ENCODE measurements around the gene CHN2. TPM values are rescaled to one million over a fixed set of nuclear protein-coding genes. Genes with fewer than 3 reads are reported as not detected.
"Not testable (repeated sequence)": the region's sequence is repeated elsewhere in the genome, so short reads cannot be mapped to it uniquely, and the experiment has no call there.

The CHN2 gene
- polyA plus RNA-seq, 12 donors = 10.0 to 19.2 (median 14.4) TPM; not detected in 1

GRCh38 chr7:29487424-29487823 is 292.8 kb downstream of the CHN2 start:
- no peak for DNase-seq

DNA sequence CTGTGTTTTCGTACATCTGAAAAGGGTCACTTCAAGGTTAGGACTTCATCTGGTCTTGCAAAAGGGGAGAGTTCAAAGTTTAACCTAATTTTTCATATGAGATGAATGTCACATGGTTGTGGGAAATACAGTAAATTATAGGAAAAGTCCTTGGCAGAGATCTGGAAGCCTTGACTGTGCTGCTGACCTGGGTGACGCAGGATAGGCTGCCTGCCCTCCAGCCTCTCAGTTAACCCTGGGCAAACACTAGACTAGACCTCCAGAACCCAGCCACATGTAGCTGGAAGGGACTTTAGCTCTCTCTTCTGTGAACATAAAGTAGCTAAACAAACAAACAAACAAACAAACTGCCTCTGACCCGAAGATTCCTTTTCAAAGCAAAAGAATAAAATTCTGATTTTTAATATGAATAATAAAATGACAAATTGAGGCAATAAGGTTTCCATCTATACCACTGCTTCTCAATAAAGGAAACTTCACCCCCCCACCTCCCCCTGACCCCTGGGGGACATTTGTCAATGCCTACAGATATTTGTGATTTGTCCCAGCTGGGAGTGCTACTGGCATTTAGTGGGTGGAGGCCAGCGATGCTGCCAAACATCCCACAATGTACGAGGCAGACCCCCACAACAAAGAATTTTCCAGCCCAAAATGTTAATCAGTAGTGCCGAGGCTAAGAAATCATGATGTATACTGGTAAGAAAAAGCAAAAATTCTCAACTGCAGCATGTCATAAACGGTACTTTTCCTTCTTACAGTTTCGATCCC is 293.8 kb downstream of the CHN2 start:
- no peak for DNase-seq

GRCh38 chr7:29488977-29489376 is 294.4 kb downstream of the CHN2 start:
- DNase-seq = no peak

GRCh38 chr7:29490094-29490607 is 295.6 kb downstream of the CHN2 start:
- DNase-seq = no peak

- DNase-seq = no peak
Measured at GRCh38 chr7:29494350-29494749, 299.8 kb downstream of the CHN2 start.

DNA sequence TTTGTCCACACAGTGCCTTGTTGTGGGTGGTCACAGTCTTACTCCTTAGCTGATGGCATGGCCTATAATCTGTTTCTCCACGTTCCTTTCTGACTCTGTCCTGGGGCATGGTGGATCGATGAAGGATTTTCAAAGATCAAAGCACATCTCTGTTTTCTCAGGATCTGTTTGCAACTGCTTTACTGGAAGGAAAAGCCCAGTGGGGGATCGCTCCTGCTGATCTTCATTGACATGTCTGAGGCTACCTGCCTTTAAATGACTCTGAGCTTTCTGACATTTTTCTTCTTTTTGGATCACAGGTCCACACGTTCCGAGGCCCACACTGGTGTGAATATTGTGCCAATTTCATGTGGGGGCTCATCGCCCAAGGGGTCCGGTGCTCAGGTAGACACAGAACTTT is 301.1 kb downstream of the CHN2 start:
- DNase-seq = no peak

DNA sequence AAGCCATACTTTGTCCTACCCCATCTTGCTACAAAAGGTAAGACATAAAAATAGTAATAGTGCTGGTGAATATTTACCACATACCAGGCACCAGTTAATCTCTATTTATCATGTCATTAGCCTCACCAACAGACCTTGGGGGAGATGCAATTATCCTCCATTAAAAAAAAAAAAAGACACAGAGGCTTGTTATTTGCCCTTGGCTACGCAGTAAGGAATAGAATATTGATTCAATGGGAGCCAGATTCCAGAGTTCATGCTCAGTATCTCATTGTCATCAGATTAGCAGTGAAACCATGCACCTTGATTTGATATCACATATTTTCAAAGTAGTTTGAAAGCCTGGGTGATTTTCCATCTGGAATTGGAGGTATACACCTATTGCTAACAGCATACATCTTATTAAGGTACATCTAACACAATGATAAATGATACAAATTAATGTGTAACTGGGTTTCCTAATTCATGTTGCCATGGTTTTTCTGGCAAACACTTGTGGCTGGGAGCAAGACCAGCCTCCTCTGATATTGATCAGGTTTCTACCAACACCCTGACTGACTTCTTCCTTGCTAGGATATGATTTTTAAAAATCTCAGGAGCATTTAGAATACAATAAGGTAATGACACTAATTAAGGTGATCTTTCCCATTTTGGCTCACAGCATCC is 301.9 kb downstream of the CHN2 start:
- no peak for DNase-seq

GRCh38 chr7:29499932-29500331 is 305.4 kb downstream of the CHN2 start:
- DNase-seq = no peak

- no peak for DNase-seq
Measured at GRCh38 chr7:29500719-29501118, 306.1 kb downstream of the CHN2 start.

- DNase-seq = no peak
Measured at GRCh38 chr7:29502133-29502532, 307.6 kb downstream of the CHN2 start.

DNA sequence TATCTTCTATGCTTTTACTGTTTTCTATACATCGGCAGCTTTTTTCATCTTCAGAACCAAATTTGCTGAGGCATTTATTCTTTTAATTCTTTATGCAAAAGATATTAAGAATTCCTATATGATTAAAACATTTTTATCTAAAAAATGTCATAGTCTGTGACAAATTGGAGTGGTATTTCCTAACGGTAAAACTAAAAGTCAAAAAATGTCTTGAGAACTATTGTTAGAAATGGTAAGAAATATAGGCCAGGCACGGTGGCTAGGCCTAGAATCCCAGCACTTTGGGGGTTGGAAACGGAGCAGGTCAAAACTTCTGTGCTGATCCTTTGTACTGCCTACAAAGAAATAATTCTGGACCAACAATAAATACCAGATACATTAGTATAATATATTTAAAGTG is 311.4 kb downstream of the CHN2 start:
- DNase-seq = no peak

GRCh38 chr7:29508608-29509007 is 314.0 kb downstream of the CHN2 start:
- DNase-seq = no peak

- DNase-seq = no peak
Measured at GRCh38 chr7:29510028-29510427, 315.5 kb downstream of the CHN2 start.

DNA sequence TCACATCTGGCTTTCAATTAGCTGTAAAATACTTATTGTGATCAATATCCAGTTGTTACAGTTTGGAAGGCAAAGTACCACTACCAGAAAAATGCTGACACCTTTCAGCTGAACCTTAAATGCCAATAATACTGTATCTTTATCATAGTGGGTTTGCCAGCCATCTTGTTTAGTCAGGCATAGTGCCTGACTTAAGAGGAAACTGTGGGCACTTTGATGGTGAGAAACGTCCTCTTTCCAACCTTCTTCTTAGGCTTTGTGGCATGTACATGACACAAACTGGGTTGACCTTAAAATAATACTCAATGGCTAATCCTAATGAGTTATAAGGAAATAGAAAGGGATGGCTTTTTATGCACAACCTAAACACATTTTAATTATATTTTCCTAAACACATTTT is 316.8 kb downstream of the CHN2 start:
- DNase-seq = no peak

- no peak for DNase-seq
Measured at GRCh38 chr7:29511851-29512250, 317.3 kb downstream of the CHN2 start.

- DNase-seq = no peak
Measured at GRCh38 chr7:29516491-29516890, 321.9 kb downstream of the CHN2 start.

DNA sequence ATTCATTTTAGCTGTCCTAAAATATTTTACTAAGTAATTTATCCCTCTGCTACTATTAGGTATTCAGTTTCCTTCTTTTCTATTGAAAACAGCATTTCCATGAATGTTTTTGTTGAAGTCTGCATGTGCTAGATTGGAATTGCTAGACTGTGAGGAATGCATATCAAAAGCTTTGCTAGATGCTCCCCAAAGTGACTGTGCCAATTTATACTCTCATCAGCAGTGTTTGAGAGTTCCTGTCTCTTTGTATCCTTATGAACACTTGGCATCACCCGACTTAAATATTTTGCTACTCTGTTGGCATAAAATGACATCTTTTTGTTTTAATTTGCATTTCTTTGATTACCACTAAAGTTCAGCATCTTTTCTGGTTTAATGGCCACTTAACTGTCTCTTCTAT is 324.0 kb downstream of the CHN2 start:
- no peak for DNase-seq

DNA sequence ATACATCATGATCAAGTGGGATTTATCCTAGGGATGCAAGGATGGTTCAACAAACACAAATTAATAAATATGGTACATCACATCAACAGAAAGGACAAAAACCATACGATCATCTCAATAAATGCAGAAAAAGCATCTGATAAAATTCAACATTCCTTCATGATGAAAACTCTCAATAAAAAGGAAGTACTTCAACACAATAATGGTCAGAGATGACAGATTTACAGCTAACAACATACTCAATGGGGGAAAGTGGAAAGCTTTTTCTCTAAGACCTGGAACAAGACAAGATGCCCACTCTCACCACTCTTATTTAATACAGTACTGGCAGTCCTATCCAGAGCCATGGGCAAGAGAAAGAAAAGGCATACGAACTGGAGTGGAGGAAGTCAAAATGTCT is 329.2 kb downstream of the CHN2 start:
- no peak for DNase-seq

- no peak for DNase-seq
Measured at GRCh38 chr7:29527505-29528108, 333.0 kb downstream of the CHN2 start.

GRCh38 chr7:29528526-29528925 is 334.0 kb downstream of the CHN2 start:
- DNase-seq = not testable (repeated sequence)
